Neural crest cell (in vitro differentiated cells): Measurements from ENCODE around the gene MRTFB. TPM values are rescaled to one million over a fixed set of nuclear protein-coding genes. Genes with fewer than 3 reads are reported as not detected.

ENCODE experiments used
- DNase-seq: peaks from one replicate; pipeline ENCODE4 v3.0.0; 2021; ENCODE audit warnings: low read depth, mixed read lengths, low spot score
- H3K27ac Mint-ChIP-seq: one replicate; pipeline ENCODE4 v1.8.0; 2021; ENCODE audit warnings: mild to moderate bottlenecking, mixed read lengths; ENCODE audit not compliant: unreplicated experiment
- H3K27me3 Mint-ChIP-seq: 2 replicates; pipeline ENCODE4 v1.8.0; 2021; ENCODE audit warnings: low read depth, mild to moderate bottlenecking, mixed read lengths
- H3K36me3 Mint-ChIP-seq: 2 replicates; pipeline ENCODE4 v1.8.0; 2021; ENCODE audit warnings: low read depth, mild to moderate bottlenecking, mixed read lengths
- H3K4me1 Mint-ChIP-seq: 2 replicates; pipeline ENCODE4 v1.8.0; 2021; ENCODE audit warnings: mixed read lengths
- H3K4me3 Mint-ChIP-seq: one replicate; pipeline ENCODE4 v1.8.0; 2021; ENCODE audit warnings: mild to moderate bottlenecking, mixed read lengths
- H3K9me3 Mint-ChIP-seq: 2 replicates; pipeline ENCODE4 v1.8.0; 2021; ENCODE audit warnings: mixed read lengths
- total RNA-seq: library from RNA; stranded (reverse); gene quantifications from 2 replicates; pipeline ENCODE4 v1.2.1, GENCODE V29; 2021
- TF ChIP-seq, protein P1 (sequence below): fragments of 200-600 bp; sonication (generic); conservative IDR thresholded peaks from 2 replicates; pipeline ENCODE4 v1.5.0; 2021; ENCODE audit warnings: antibody characterized with exemption, mild to moderate bottlenecking

Gene MRTFB
- total RNA-seq, 1 donor from 2014 or later: 54.8 TPM

GRCh38 chr16:14092561-14092960 is 21.4 kb downstream of the MRTFB start:
- H3K27me3 Mint-ChIP-seq: no peaks in the 10 kb centered on the region
- TF ChIP-seq, protein P1, sequence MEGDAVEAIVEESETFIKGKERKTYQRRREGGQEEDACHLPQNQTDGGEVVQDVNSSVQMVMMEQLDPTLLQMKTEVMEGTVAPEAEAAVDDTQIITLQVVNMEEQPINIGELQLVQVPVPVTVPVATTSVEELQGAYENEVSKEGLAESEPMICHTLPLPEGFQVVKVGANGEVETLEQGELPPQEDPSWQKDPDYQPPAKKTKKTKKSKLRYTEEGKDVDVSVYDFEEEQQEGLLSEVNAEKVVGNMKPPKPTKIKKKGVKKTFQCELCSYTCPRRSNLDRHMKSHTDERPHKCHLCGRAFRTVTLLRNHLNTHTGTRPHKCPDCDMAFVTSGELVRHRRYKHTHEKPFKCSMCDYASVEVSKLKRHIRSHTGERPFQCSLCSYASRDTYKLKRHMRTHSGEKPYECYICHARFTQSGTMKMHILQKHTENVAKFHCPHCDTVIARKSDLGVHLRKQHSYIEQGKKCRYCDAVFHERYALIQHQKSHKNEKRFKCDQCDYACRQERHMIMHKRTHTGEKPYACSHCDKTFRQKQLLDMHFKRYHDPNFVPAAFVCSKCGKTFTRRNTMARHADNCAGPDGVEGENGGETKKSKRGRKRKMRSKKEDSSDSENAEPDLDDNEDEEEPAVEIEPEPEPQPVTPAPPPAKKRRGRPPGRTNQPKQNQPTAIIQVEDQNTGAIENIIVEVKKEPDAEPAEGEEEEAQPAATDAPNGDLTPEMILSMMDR: no peak
- no peak overlapping the region for H3K27ac Mint-ChIP-seq
- H3K36me3 Mint-ChIP-seq: peaks cover 13% of the 10 kb centered on the region
- no peak for DNase-seq
- no peak overlapping the region for H3K4me3 Mint-ChIP-seq
- peaks cover 28% of the 10 kb centered on the region for H3K4me1 Mint-ChIP-seq
- no peaks in the 10 kb centered on the region for H3K9me3 Mint-ChIP-seq

- TF ChIP-seq, protein P1: no peak
- H3K9me3 Mint-ChIP-seq: peaks cover 5% of the 10 kb centered on the region
- H3K4me1 Mint-ChIP-seq: peaks cover 22% of the 10 kb centered on the region
- DNase-seq: no peak
- peaks cover 11% of the 10 kb centered on the region for H3K36me3 Mint-ChIP-seq
- H3K4me3 Mint-ChIP-seq: no peak overlapping the region
- no peaks in the 10 kb centered on the region for H3K27me3 Mint-ChIP-seq
- no peak overlapping the region for H3K27ac Mint-ChIP-seq
These were observed 24.9 kb downstream of the MRTFB start for GRCh38 chr16:14095883-14096551.

DNA sequence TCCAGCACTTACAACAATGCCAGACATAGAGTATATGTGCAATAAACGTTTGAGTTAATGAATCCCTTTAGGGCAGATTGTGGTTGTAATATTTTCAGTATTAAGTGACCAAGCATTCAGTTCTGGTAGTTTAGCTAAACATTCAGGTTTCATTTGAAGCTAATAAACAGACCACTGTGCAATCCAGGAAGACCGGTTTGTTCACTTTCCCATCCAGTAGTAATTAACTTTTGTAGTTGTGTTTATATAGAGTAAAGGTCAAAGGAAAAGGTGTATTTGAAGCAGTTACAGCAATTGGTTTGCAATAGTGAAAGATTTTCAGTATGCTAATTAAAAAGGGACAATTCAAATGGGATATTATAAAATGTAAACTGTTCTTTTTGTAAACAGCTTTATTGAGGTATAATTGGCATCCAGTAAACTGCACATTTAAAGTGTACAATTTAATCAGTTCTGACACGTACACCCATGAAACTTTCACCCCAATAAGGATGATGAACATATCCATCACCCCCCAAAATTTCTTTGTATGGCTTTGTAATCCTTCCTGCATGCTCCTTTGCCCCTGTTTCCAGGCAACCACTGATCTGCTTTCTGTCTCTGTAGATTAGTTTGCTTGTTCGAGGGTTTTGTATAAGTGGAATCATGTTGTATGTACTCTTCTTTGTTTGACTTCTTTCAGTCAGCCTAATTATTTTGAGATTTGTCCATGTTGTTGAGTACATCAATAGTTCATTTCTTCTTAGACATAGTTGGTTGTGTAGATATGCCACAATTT is 26.3 kb downstream of the MRTFB start:
- Mint-ChIP-seq H3K4me3 (no peak overlapping the region), H3K27ac (no peak overlapping the region), H3K9me3 (peaks cover 5% of the 10 kb centered on the region), H3K36me3 (peaks cover 7% of the 10 kb centered on the region), H3K4me1 (peaks cover 24% of the 10 kb centered on the region), H3K27me3 (no peaks in the 10 kb centered on the region)
- no peak for DNase-seq
- TF ChIP-seq, protein P1: no peak

GRCh38 chr16:14098081-14098480 is 27.0 kb downstream of the MRTFB start:
- H3K4me1 Mint-ChIP-seq: peaks cover 29% of the 10 kb centered on the region
- no peak overlapping the region for H3K27ac Mint-ChIP-seq

GRCh38 chr16:14100825-14101224 is 29.7 kb downstream of the MRTFB start:
- TF ChIP-seq, protein P1: no peak
- Mint-ChIP-seq H3K27me3 (no peaks in the 10 kb centered on the region), H3K9me3 (peaks cover 5% of the 10 kb centered on the region), H3K27ac (no peak overlapping the region), H3K4me1 (peaks cover 30% of the 10 kb centered on the region), H3K4me3 (no peak overlapping the region), H3K36me3 (peaks cover 7% of the 10 kb centered on the region)
- DNase-seq: no peak

More at GRCh38 chr16:14098081-14098480, 27.0 kb downstream of the MRTFB start:
- DNase-seq: no peak
- TF ChIP-seq, protein P1: no peak
- Mint-ChIP-seq H3K9me3 (peaks cover 5% of the 10 kb centered on the region), H3K4me3 (no peak overlapping the region), H3K27me3 (no peaks in the 10 kb centered on the region), H3K36me3 (peaks cover 7% of the 10 kb centered on the region)
